Measurements from ENCODE around the gene SORD.
"Not testable (repeated sequence)": the region's sequence is repeated elsewhere in the genome, so short reads cannot be mapped to it uniquely, and the experiment has no call there.

Gene SORD

DNA sequence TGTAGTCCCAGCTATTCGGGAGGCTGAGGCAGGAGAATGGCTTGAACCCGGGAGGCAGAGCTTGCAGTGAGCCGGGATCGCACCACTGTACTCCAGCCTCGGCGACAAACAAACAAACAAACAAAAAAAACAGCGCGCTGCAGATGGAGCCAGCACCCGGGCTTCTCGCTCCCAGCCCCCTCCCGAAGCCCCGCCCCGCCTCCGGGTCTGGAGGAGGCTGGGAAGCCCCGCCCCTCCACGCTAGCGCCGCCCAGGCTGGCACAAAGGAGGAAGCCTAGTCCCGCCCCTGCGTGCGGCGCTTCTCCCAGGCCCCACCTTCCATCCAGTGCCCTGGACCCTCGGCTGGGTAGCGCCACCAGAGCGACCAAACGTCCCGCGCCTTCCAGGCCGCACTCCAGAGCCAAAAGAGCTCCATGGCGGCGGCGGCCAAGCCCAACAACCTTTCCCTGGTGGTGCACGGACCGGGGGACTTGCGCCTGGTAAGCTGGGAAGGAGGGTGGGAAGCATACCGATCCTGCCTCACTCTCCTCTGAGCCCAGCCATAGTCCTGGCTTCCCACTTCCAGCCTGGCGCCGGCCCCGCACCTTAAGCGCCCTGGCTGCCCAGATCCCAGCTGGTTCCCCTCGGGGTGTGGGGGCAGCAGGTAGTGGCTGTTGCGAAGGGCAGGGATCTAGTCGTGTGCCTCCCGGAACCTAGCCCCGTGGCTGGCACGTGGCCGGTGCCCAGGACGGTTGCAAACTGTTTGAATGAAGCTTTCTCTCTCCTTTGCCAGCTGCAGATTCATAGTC is at the start of gene SORD:
Gene SORD, plus strand, starts transcription at position 325 of the 788 bp plus-strand sequence. Its CDS starts 89 bp downstream, at position 414.
- DNase-seq = peak; percentile 82

DNA sequence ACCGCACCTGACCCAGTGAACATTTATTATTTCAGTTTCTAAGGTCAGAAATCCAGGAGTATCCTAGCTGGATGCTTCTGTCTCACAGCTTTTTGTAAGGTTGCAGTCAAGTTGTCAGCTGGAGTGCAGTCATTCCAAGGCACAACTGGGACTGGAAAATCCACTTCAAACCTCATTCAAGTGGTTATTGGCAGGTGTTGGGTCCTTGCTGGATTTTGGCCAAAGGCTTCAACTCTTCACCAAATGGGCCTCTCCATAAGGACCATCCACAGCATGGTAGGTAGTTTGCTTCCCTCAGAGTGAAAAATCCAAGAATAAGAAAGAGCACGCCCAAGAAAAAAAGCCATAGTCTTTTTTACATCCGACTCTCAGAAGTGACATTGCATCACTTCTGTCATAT is 46.8 kb upstream of the SORD start:
- DNase-seq = not testable (repeated sequence)

DNA sequence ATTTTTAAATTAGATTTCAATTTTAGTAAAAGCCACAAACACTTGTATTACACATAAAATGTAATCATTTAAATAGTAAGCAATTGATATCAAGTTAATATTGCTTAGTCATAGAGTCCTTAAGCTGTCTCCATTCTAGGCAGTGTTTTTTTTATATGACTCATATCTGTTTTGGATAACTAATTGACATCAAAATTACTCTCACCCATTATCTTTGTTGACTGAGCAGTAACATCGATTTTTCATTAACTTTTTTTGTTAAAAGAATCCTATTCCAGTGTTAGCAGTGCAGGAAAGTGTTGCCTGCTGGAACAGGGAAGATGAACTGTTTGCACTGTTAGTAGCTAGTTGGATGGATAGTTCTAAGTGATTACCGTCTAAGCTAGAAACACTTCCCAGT is 45.2 kb upstream of the SORD start:
- not testable (repeated sequence) for DNase-seq

DNA sequence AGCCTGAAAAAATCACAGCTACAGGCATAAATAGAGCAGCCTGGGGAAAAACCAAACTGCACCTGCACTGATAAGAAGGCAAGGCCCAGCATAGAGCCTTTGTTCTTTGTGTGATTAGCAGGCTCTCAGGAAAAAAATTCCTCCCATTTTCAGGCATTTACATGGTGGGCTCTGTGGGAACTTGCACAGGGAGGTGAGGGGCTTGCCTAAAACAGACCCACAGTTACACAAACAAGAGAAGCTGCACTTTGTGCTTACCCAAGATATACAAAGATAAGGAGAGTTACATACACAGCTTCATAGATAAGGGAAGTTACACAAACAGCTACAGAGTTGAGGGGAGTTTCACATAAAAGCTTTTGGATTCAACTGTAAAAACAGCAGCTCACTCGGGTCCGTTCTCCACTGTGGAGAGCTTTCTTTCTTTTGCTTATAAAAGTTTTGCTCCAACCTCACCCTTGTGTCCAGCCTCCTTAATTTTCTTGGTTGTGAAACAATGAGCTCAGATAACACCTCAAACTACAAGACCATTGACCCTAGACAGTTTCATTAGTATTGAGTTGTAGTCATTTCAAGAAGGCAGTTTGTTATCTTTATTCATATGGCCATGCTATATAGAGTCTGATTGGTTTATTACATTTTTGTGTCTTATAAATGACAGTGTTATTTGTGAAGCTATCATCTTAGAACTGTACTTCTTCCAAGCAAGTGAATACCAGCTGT is 43.2 kb upstream of the SORD start:
- not testable (repeated sequence) for DNase-seq

DNA sequence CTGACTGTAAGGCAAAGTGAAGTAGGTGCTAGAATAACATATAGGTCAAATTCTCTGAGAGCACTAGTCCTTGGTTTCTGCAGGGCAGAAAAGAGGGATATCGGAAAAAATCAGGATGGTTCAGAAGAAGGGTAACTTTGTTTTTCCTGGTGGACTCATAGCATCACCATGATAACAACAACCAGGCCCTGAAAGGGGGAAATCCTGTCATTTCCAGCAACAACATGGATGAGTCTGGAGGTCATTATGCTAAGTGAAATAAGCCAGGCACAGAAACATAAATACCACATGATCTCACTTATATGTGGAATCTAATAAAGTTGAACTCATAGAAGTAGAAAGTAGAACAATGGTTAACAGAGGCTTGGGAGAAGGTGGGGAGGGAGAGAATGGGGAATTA is 38.9 kb upstream of the SORD start:
- DNase-seq = not testable (repeated sequence)

DNA sequence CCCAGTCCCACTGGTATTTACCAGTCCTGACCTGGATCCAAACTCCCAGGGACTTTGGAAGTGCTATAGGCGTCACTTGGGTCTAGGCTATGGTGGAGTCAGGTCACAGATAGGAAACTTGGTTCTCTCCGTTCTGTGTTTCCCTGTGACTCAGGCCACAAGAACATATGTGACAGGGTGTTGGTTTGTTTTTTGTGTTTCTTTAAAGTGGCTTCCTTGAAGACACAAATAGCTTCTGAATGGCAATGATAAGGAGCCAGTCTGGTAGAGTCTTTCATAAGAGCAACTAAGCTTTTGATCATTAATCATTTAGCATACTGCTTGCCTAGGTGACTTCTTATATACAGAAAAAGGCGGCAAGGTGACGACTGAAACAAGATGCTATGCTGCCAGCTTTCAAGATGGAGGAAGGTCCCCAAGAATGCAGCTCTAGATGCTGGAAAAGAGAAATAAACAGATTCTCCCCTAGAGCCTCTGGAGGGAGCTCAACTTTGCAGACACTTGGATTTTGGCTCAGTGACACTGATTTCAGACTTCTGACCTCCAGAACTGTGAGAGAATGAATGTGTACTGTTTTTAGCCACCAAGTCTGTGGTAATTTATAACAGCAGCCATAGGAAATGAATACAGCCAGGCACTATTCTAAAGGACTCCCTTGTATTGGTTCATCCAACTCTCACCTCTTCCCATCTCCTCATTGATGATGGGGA is 36.5 kb upstream of the SORD start:
- DNase-seq = not testable (repeated sequence)

DNA sequence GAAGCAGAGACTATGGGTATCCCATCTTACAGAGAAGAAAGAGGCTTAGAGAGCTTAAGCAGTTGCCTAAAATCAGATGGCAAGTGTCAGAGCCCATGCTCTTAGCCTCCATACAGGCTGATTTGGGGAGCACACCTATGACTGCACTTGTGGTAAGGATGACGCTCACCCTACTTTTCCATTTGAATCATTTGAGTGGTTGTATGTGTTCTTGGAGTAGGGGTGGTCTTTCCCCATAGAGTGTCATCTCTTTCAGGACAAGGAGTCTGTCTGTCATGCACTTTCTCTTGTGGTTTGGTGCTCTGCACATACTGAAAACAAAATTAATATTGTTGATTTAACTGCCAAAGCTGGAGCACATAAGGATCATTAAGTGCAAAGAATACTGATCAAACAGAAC is 35.3 kb upstream of the SORD start:
- not testable (repeated sequence) for DNase-seq

DNA sequence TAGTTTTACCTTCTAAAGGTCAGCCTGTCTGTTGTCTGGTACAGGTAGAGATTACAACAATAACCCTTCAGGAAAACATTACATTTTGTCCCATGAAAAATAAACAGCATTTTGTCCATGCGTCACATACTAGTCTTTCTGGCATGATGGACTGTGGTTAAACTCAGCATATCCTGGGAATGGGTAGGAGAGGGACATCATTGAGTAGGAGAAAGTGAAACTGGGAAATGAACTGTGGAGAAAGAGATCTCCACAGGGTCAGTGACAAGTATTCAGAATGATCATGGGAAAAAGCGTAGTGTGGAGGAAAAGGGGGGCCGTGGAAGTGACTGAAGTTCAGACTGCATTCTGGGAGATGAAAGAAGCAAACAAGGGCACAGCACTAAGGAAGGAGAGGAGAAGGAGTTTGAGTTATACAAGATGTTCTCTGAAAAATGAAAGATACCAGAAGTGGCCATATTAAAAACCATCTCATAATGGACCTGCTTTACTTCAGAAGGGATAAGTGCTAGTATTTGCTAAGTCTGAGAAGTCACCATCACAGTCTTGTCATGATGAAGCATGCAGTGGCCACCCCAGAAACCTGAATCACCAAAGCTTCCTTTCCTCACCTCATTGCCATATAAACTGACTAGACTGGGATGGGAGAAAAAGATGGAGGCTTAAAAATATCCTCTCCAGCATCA is 34.7 kb upstream of the SORD start:
- DNase-seq = not testable (repeated sequence)

DNA sequence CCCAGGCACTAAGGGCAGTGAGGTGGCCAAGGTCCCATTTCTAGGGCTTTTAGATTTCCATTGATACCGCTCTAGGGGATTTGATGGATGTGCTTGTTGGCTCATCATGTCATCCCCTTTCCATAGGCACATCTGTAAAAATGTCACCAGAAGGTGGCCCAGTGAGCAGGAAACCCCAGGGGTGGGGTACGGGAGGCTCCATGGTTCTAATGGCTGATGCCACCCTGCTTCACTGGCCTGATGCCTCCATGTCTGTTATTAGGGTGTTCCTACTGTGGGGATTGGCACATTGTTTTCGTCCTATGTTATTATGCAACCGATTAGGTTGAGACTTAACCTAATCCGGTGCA is 34.1 kb upstream of the SORD start:
- DNase-seq = not testable (repeated sequence)

DNA sequence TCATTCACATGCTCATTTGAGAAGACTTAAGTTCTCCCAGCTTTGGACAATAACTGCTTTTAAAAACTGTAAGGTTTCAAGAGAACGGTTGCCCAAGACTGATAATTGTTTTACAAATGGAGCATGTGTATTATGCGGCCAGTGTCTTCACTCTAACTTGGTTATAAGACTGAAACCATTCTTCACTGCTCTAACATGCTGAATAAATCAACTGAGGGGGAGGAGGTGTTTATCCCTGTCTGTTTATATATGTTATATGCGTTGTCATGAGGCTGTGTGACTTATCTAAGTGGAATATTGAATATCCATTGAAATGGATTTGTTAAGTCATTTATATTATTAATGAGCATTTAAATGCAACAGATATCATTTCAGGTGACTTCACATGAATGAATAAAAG is 25.4 kb upstream of the SORD start:
- not testable (repeated sequence) for DNase-seq

DNA sequence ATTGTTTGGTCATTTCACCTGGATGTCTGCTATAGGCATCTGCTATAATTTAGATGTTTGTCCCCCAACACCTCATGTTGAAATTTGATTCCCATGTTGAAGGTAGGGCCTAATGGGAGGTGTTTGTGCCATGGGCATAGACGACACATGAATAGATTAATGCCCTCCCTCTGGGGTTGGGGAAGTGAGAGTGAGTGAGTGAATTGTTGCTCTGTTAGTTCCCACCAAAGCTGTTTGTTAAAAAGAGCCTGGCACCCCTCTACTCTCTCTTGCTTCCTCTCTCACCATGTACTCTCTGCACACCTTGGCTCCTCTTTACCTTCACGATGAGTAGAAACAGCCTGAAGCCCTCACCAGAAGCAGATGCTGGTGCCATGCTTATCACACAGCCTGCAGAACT is 23.9 kb upstream of the SORD start:
- no peak for DNase-seq

DNA sequence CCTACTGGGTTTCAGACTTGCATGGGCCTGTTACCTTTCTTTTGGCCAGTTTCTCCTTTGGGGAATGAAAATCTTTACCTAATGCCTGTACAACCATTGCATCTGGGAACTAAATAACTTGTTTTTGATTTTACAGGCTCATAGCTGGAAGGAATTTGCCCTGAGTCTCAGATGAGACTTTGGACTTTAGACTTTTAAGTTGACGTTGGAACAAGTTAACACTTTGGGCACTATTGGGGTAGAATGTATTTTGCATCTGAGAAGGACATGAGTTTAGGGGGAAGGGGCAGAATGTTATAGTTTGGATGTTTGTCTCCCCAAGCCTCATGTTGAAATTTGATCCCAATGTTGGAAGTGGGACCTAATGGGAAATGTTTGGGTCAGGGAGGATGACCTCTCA is 21.8 kb upstream of the SORD start:
- DNase-seq = not testable (repeated sequence)

DNA sequence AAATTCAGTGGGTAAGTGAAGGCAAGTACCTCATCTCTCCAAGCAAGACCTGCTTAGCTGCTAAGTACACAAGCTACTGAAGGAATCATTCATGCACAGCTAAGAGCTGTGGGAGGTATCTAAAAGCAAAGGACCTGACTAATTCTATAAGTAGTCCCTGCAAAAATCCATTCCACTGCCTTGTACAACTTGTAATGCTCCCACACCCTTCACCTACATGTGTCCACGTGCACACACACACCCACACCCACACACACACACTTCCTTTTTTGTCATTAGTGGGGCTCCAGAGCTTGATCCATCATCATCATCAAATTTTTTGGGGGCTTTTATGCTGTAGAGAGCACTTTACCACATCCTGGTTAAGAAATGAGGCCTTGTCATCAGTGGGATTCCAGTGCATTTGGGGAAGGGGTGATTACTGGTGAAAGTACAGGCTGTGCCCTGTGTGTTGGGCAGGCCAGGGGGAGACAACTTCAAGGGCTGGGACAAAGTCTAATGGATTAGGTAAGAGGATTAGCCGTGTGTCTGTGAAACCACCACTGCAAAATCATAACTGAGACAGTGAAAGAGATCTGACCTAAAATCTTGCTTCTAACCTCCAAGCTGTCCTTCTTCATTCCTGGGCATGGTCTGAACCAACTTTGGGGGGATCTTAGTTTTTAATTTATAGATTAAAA is 19.1 kb upstream of the SORD start:
- not testable (repeated sequence) for DNase-seq

DNA sequence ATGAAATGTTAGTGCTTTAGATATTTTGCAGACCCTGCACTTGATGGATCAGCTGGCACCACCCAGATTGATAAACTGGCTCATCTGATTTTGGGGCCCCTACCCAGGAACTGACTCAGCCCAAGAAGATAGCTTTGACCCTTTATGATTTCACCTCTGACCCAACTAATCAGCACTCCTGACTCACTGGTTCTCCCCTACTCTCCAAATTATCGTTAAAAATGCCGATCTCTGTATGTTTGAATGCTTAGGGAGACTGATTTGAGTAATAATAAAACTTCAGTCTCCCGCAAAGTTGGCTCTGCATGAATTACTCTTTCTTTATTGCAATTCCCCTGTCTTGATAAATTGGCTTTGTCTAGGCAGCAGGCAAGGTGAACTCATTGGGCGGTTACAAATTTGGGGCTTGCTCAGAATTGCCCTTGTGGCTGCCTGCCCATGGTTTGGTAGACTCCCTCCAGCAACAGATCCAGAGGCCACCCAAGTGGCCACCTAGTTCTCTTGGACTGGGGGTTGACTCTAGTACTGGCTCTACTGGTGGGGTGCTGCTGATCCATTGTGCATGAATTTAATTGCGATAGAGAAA is 18.3 kb upstream of the SORD start:
- DNase-seq = not testable (repeated sequence)

DNA sequence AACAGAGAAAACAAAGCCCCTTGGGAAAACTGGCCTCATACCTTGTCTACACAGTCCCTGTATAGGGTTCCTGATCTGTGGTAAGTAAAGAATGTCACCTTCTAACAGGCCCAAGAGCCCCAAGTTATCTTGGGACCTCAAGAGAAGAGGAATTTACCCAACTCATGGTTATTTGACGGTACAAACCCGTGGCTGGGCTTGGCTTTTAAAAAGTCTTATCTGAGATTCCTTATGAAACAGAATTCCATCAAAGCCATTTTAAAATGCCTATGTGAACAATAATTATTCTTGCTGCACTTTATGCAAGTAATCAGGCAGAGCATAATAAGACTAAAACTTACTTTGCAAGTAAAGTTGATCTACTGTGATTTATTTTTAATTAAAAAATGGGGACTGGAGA is 13.9 kb upstream of the SORD start:
- no peak for DNase-seq

DNA sequence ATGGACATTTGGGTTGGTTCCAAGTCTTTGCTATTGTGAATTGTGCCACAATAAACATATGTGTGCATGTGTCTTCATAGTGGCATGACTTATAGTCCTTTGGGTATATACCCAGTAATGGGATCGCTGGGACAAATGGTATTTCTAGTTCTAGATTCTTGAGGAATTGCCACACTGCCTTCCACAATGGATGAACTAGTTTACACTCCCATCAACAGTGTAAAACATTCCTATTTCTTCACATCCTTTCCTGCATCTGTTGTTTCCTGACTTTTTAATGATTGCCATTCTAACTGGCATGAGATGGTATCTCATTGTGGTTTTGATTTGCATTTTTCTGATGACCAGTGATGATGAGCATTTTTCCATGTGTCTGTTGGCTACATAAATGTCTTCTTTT is 7.9 kb upstream of the SORD start:
- not testable (repeated sequence) for DNase-seq

DNA sequence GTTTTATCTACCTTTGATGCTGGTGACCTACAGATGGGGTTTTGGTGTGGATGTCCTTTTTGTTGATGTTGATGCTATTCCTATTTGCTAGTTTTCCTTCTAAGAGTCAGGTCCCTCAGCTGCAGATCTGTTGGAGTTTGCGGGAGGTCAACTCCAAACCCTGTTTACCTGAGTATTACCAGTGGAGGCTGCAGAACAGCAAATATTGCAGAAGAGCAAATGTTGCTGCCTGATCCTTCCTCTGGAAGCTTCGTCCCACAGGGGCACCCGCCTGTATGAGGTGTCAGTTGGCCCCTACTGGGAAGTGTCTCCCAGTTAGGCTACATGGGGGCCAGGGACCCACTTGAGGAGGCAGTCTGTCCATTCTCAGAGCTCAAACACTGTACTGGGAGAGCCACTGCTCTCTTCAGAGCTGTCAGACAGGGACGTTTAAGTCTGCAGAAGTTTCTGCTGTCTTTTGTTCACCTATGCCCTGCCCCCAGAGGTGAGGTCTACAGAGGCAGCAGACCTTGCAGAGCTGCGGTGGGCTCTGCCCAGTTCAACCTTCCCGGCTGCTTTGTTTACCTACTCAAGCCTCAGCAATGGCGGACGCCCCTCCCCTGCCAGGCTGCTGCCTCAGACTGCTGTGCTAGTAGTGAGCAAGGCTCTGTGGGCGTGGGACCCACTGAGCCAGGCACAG is 2.6 kb upstream of the SORD start:
- not testable (repeated sequence) for DNase-seq

DNA sequence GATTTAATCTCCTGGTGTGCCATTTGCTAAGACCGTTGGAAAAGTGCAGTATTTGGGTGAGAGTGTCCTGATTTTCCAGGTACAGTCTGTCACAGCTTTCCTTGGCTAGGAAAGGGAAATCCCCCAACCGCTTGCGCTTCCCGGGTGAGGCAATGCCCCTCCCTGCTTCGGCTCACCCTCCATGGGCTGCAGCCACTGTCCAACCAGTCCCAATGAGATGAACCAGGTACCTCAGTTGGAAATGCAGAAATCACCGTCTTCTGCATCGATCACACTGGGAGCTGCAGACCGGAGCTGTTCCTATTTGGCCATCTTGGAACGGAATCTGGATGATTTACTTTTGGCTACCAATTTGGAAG is 2.1 kb upstream of the SORD start:
- not testable (repeated sequence) for DNase-seq

DNA sequence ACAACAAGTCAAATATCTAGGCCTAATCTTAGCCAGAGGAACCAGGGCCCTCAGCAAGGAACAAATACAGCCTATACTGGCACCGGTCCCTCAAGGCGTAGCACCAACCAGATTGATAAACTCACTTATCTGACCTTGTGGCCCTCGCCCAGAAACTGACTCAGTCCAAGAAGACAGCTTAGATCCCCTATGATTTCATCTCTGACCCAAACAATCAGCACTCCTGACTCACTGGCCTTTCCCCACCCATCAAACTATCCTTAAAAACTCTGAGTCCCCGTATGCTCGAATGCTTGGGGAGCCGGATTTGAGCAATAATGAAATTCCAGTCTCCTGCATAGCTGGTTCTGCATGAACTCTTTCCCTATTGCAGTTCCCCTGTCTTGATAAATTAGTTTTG is 1.6 kb upstream of the SORD start:
- no peak for DNase-seq

DNA sequence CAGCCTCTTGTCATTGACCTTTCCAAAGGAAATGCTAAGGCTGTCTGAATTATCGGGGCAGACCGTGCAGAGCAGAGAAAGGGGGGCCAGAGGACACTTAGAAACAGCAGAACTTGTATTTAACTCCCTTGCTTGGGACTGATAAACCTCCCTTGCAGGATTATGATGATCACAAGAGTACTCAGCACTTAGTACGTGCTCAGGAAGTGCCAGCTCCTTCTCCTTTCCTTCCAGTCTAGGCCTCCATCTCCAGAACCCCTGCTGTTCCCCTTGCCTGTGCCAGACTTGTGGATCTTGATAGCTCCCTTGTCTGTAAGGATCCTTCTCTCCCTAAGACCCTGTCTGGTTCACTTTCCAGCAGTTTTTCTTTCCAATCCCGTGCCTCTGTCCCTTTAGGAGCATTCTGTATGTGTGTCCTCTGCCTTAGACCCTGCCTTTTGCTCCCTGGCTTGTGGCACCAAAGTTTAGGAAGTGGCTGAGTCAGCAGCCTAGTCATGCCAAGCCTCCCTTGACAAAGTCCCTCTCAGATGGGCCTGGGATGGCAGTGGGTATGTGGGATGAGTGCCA is 747 bp downstream of the SORD start:
- no peak for DNase-seq

DNA sequence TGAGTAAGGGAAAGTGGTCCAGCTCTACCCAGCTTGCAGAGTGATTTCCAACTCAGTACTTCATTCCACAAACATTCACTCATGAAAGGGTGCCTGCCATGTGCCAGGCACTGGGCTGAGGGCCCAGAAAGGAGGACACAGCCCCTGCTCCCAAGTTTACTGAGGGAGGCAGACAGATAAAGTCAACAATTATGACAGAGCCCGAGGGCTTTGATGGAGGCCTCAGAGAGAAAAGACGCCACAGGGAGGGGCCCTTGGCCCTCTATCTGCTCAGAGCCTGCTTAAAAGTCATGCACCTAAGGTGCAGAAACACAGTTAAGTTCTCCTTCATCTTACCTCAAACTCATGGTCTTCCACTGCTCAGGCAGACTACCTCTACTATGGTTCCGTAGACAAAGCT is 1.7 kb downstream of the SORD start:
- DNase-seq = not testable (repeated sequence)

Measured in NCI-H510A (cell line).